ENCODE data around the gene LSG1. TPM values are rescaled to one million over a fixed set of nuclear protein-coding genes. Genes with fewer than 3 reads are reported as not detected.

Gene LSG1
- total and polyA plus RNA-seq, 10 of the 15 experiments (the other 5 are each of a cell fraction or from before 2014, with no cell fraction given), result 14.3 to 75.6 (median 54.4) TPM

- ChIA-PET RAD21 (ENCODE audit: unreplicated experiment) (no interaction called here), CTCF (no interaction called here), SMC1A (ENCODE audit: uncharacterized antibody, unreplicated experiment) (no interaction called here), POLR2A (no interaction called here)
- Histone ChIP-seq H4K20me1 (ENCODE audit: control insufficient read depth, insufficient read depth) (no peaks in the 10 kb centered on the region), H3K9ac (ENCODE audit: control insufficient read depth, insufficient read depth, low read length) (no peak overlapping the region), H3K4me1 (ENCODE audit: control insufficient read depth, insufficient read depth, low read length) (no peaks in the 10 kb centered on the region), H2AFZ (ENCODE audit: control insufficient read depth, low read depth, low read length) (no peak overlapping the region), H3K4me3 (no peak overlapping the region), H3K9me3 (replicated peaks; ENCODE audit: control insufficient read depth, insufficient read depth, low read length) (no peaks in the 10 kb centered on the region; the same call in 2 of the 3 replicates), H3K4me2 (ENCODE audit: control insufficient read depth, insufficient read depth) (no peak overlapping the region), H3K27me3 (replicated peaks in 1 of 2; ENCODE audit: control insufficient read depth in 2 of 2, insufficient read depth in 2 of 2, low read length in 1 of 2) (peaks cover 0 to 3% of the 10 kb centered on the region in 2 experiments; a peak in 2 of 4 replicates), H3K79me2 (ENCODE audit: control insufficient read depth, insufficient read depth, low read length) (no peaks in the 10 kb centered on the region), H3K27ac (ENCODE audit: control insufficient read depth, insufficient read depth) (no peak overlapping the region), H3K36me3 (ENCODE audit: control insufficient read depth in 2 of 2, insufficient read depth in 2 of 2, low read length in 1 of 2) (no peaks in the 10 kb centered on the region)
- 78% methylated on average over 11 of the region's 11 CpGs for WGBS (ENCODE audit: insufficient coverage, insufficient replicate concordance, low lambda C conversion rate, missing lambda C conversion rate)
- FAIRE-seq (no peak), ATAC-seq (no peak), DNase-seq (ENCODE audit: low read depth, low spot score) (no peak)
- BruUV-seq (replicated peaks), result no TSS peak
- in situ Hi-C loops (cut with MboI), result no loop called here
- TF ChIP-seq JUND (IDR thresholded peaks at IDR 0.05; ENCODE audit: low read depth, low read length) (no peak), MLLT1 (IDR thresholded peaks at IDR 0.05) (no peak), SIX5 (IDR thresholded peaks at IDR 0.05; ENCODE audit: low read depth, low read length, severe bottlenecking) (no peak), ATF2 (IDR thresholded peaks at IDR 0.05; ENCODE audit: low read length) (no peak), PKNOX1 (IDR thresholded peaks at IDR 0.05) (no peak), NR2C1 (IDR thresholded peaks at IDR 0.05) (no peak), TCF12 (IDR thresholded peaks at IDR 0.05; ENCODE audit: low read depth, low read length) (no peak), E2F8 (IDR thresholded peaks at IDR 0.05; ENCODE audit: low read depth, partially characterized antibody) (no peak), HDGF (IDR thresholded peaks at IDR 0.05) (no peak), E2F4 (IDR thresholded peaks at IDR 0.05; ENCODE audit: low read depth, low read length) (no peak)
- intact Hi-C loops (cut with micrococcal nuclease; ENCODE audit: unreplicated experiment), result no loop called here
Measured at GRCh38 chr3:194705761-194706160, 33.8 kb upstream of the LSG1 start.
